ENCODE data around the gene PPOX. TPM values are rescaled to one million over a fixed set of nuclear protein-coding genes. Genes with fewer than 3 reads are reported as not detected.
A peak's percentile ranks its signal among the peaks of the same experiment; 100 is the strongest.

Gene PPOX
- total RNA-seq, 2 donors from 2014 or later: 13.4 to 14.3 TPM

- no peaks in the 10 kb centered on the region for H3K4me1 ChIP-seq
- H3K9me3 ChIP-seq: no peaks in the 10 kb centered on the region
- peak overlapping the region in 1 of 2 donors; percentile 3 for H3K9ac ChIP-seq (ENCODE audit: low read depth in 2 of 2, low read length in 2 of 2)
- intact Hi-C loops (cut with DNase I): loop anchor here (10.0 kb wide), 2 partner anchors 109 to 189 kb away; partner anchors contain the start of gene MPZ
- no peak overlapping the region for H3K4me3 ChIP-seq
- no peaks in the 10 kb centered on the region for H3K36me3 ChIP-seq
- H3K27me3 ChIP-seq: no peaks in the 10 kb centered on the region
- no peak for TF ChIP-seq CTCF (IDR thresholded peaks at IDR 0.05)
- no peak for DNase-seq
- no peak overlapping the region for H3K27ac ChIP-seq
Observed at GRCh38 chr1:161196111-161196510, 29.9 kb downstream of the PPOX start.

- Histone ChIP-seq H3K27ac (peak overlapping the region; percentile 23), H3K4me3 (peak overlapping the region; percentile 24), H3K4me1 (no peaks in the 10 kb centered on the region), H3K9me3 (no peaks in the 10 kb centered on the region), H3K27me3 (no peaks in the 10 kb centered on the region), H3K36me3 (no peaks in the 10 kb centered on the region), H3K9ac (ENCODE audit: low read depth in 2 of 2, low read length in 2 of 2) (peak overlapping the region; percentile 37 to 59)
- no peak for DNase-seq
- intact Hi-C loops (cut with DNase I): loop anchor here (10.0 kb wide), 2 partner anchors 108 to 188 kb away; partner anchors contain the start of gene MPZ
- no peak for TF ChIP-seq CTCF (IDR thresholded peaks at IDR 0.05)
Observed at GRCh38 chr1:161196521-161197451, 30.6 kb downstream of the PPOX start.

- Histone ChIP-seq H3K9ac (ENCODE audit: low read depth in 2 of 2, low read length in 2 of 2) (peak overlapping the region; percentile 40 to 59), H3K9me3 (no peaks in the 10 kb centered on the region), H3K27ac (peak overlapping the region; percentile 23), H3K36me3 (no peaks in the 10 kb centered on the region), H3K4me1 (no peaks in the 10 kb centered on the region), H3K27me3 (no peaks in the 10 kb centered on the region), H3K4me3 (peak overlapping the region; percentile 24)
- no peak for DNase-seq
- intact Hi-C loops (cut with DNase I): loop anchor here (10.0 kb wide), 2 partner anchors 107 to 187 kb away; partner anchors contain the start of gene MPZ
- TF ChIP-seq CTCF (IDR thresholded peaks at IDR 0.05): no peak
Observed at GRCh38 chr1:161197560-161198193, 31.5 kb downstream of the PPOX start.

- no peak for TF ChIP-seq CTCF (IDR thresholded peaks at IDR 0.05)
- intact Hi-C loops (cut with DNase I): loop anchor here (10.0 kb wide), 2 partner anchors 106 to 186 kb away; partner anchors contain the start of gene MPZ
- H3K27me3 ChIP-seq: no peaks in the 10 kb centered on the region
- H3K9ac ChIP-seq (ENCODE audit: low read depth in 2 of 2, low read length in 2 of 2): peak overlapping the region; percentile 40 to 47
- H3K4me1 ChIP-seq: no peaks in the 10 kb centered on the region
- no peaks in the 10 kb centered on the region for H3K9me3 ChIP-seq
- H3K4me3 ChIP-seq: peak overlapping the region; percentile 24
- H3K36me3 ChIP-seq: no peaks in the 10 kb centered on the region
- peak overlapping the region; percentile 23 for H3K27ac ChIP-seq
- no peak for DNase-seq
Observed at GRCh38 chr1:161198194-161198896, 32.1 kb downstream of the PPOX start.

GRCh38 chr1:161198897-161199431 is 32.7 kb downstream of the PPOX start, which contains the start of gene ADAMTS4:
TSS of gene ADAMTS4 (minus strand) at chr1:161199054. CDS start at chr1:161198627, 427 bp downstream.
- peak within 1 kb of the TSS; percentile 24 for H3K4me3 ChIP-seq
- peak; percentile 52 for DNase-seq
- no peak for TF ChIP-seq CTCF (IDR thresholded peaks at IDR 0.05)
- no peaks in the 10 kb centered on the region for H3K9me3 ChIP-seq
- peak within 1 kb of the TSS; percentile 23 for H3K27ac ChIP-seq
- intact Hi-C loops (cut with DNase I): loop anchor here (10.0 kb wide), 2 partner anchors 106 to 186 kb away; partner anchors contain the start of gene MPZ
- H3K27me3 ChIP-seq: no peaks in the 10 kb centered on the region
- H3K9ac ChIP-seq (ENCODE audit: low read depth in 2 of 2, low read length in 2 of 2): peak within 1 kb of the TSS; percentile 40 to 47
- H3K4me1 ChIP-seq: no peaks in the 10 kb centered on the region
- no peaks in the 10 kb centered on the region for H3K36me3 ChIP-seq
